SK-N-MC (cell line): ENCODE data around the gene KRT9.

ENCODE experiments used
- EZH2 ChIP-seq: fragments of 200-600 bp; sonication (generic); IDR thresholded peaks from one replicate; pipeline ENCODE4 v1.6.1; 2017; ENCODE audit warnings: antibody characterized with exemption
- FOXP2 ChIP-seq: optimal IDR thresholded peaks from 2 replicates; pipeline ENCODE3; 2011; ENCODE audit warnings: mild to moderate bottlenecking, moderate library complexity; ENCODE audit not compliant: insufficient read depth; ENCODE audit errors: extremely low read length, control extremely low read depth
- POLR2AphosphoS5 ChIP-seq: IDR thresholded peaks from 2 replicates; pipeline ENCODE4 v1.6.1; 2012; ENCODE audit warnings: mild to moderate bottlenecking, low read depth, low read length, borderline replicate concordance

- TF ChIP-seq POLR2AphosphoS5 (no peak), EZH2 (no peak), FOXP2 (no peak)
Observed at GRCh38 chr17:41619036-41619926, 47.4 kb upstream of the KRT9 start.
